ELR (cell line): Measurements from ENCODE around the gene LRRC1.

Experiments used
- DNase-seq: peaks from one replicate; pipeline ENCODE4 v3.0.0-alpha.2; 2015; ENCODE audit warnings: low read depth

The LRRC1 gene

GRCh38 chr6:53888931-53889330 is 94.1 kb downstream of the LRRC1 start:
- DNase-seq = peak; percentile 61

- DNase-seq = peak; percentile 27
Observed at GRCh38 chr6:53889365-53889764, 94.6 kb downstream of the LRRC1 start.

- no peak for DNase-seq
Observed at GRCh38 chr6:53892707-53893106, 97.9 kb downstream of the LRRC1 start.

GRCh38 chr6:53894091-53894490 is 99.3 kb downstream of the LRRC1 start:
- peak; percentile 63 for DNase-seq

- no peak for DNase-seq
Observed at GRCh38 chr6:53896196-53896595, 101.4 kb downstream of the LRRC1 start.

- DNase-seq = peak; percentile 22
Observed at GRCh38 chr6:53898026-53898795, 103.4 kb downstream of the LRRC1 start.

- DNase-seq = no peak
Observed at GRCh38 chr6:53899512-53899911, 104.7 kb downstream of the LRRC1 start.

- DNase-seq = no peak
Observed at GRCh38 chr6:53903357-53903756, 108.6 kb downstream of the LRRC1 start.

GRCh38 chr6:53906103-53906502 is 111.3 kb downstream of the LRRC1 start:
- no peak for DNase-seq

GRCh38 chr6:53906842-53907241 is 112.0 kb downstream of the LRRC1 start:
- no peak for DNase-seq

GRCh38 chr6:53910834-53911233 is 116.0 kb downstream of the LRRC1 start:
- DNase-seq = no peak

GRCh38 chr6:53912661-53913060 is 117.9 kb downstream of the LRRC1 start:
- DNase-seq = no peak

GRCh38 chr6:53913286-53913685 is 118.5 kb downstream of the LRRC1 start:
- DNase-seq = no peak

- no peak for DNase-seq
Observed at GRCh38 chr6:53915026-53915691, 120.4 kb downstream of the LRRC1 start.

GRCh38 chr6:53916804-53917463 is 122.1 kb downstream of the LRRC1 start:
- no peak for DNase-seq

GRCh38 chr6:53917464-53917842 is 122.6 kb downstream of the LRRC1 start:
- DNase-seq = no peak

- no peak for DNase-seq
Observed at GRCh38 chr6:53918854-53919510, 124.2 kb downstream of the LRRC1 start.

GRCh38 chr6:53919881-53920360 is 125.1 kb downstream of the LRRC1 start:
- DNase-seq = no peak

GRCh38 chr6:53920881-53921280 is 126.1 kb downstream of the LRRC1 start:
- no peak for DNase-seq

- DNase-seq = no peak
Observed at GRCh38 chr6:53921639-53922038, 126.8 kb downstream of the LRRC1 start.

GRCh38 chr6:53922539-53922981 is 127.8 kb downstream of the LRRC1 start:
- no peak for DNase-seq

GRCh38 chr6:53924277-53924676 is 129.5 kb downstream of the LRRC1 start:
- DNase-seq = no peak
